Uterus (tissue), 2 donors: ENCODE results near the gene ALOX12B.

Experiments
- POLR2A ChIP-seq, 2 donors: fragments of 450-650 bp; IDR thresholded peaks; one replicate each; pipeline ENCODE4 v1.6.1; 2016; ENCODE audit warnings: antibody characterized with exemption in 2 of 2, mild to moderate bottlenecking in 1 of 2, moderate library complexity in 1 of 2
- TF ChIP-seq, protein P1 (sequence below), 4 experiments: fragments of 200-600 bp in 2 of 4; fragments of 450-650 bp in 2 of 4; sonication (generic) in 2 of 4; IDR thresholded peaks; one replicate each; pipeline ENCODE4 v1.5.1; 2016 to 2019; ENCODE audit warnings: antibody characterized with exemption in 4 of 4, mild to moderate bottlenecking in 2 of 4, moderate library complexity in 1 of 4

DNA sequence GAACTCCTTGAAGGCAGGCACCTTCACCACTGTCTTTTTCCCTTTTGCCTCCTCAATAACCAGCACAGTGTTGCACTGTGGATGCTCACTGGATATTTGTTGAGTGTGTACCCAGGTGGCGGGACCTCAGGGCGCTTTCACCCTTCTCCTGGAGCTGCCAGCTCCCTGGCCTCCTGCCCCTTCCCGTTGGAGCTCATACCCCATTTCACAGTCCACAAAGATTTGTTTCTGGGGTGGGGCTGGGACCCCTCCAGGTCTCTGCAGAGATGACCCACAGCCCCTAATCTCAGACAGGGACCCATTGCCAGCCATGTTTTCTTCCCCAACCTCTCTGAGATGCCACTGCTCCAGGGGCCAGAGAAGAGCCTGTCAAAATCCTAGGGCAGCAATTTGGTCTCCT lies 12.4 kb downstream of the ALOX12B start:
- TF ChIP-seq, protein P1, sequence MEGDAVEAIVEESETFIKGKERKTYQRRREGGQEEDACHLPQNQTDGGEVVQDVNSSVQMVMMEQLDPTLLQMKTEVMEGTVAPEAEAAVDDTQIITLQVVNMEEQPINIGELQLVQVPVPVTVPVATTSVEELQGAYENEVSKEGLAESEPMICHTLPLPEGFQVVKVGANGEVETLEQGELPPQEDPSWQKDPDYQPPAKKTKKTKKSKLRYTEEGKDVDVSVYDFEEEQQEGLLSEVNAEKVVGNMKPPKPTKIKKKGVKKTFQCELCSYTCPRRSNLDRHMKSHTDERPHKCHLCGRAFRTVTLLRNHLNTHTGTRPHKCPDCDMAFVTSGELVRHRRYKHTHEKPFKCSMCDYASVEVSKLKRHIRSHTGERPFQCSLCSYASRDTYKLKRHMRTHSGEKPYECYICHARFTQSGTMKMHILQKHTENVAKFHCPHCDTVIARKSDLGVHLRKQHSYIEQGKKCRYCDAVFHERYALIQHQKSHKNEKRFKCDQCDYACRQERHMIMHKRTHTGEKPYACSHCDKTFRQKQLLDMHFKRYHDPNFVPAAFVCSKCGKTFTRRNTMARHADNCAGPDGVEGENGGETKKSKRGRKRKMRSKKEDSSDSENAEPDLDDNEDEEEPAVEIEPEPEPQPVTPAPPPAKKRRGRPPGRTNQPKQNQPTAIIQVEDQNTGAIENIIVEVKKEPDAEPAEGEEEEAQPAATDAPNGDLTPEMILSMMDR (IDR thresholded peaks at IDR 0.05): no peak
- TF ChIP-seq POLR2A (IDR thresholded peaks at IDR 0.05): no peak
